ENCODE measurements around the gene OR1D5.

- TF ChIP-seq CTCF (IDR thresholded peaks at IDR 0.05) (no peak), POLR2A (IDR thresholded peaks at IDR 0.05) (no peak)
Observed at GRCh38 chr17:3025421-3026124, 37.8 kb downstream of the OR1D5 start.
